ENCODE measurements around the gene SANBR. TPM values are rescaled to one million over a fixed set of nuclear protein-coding genes. Genes with fewer than 3 reads are reported as not detected.

The SANBR gene
- total RNA-seq, 6 donors from 2014 or later, result 7.3 to 40.3 (median 9.0) TPM

DNA sequence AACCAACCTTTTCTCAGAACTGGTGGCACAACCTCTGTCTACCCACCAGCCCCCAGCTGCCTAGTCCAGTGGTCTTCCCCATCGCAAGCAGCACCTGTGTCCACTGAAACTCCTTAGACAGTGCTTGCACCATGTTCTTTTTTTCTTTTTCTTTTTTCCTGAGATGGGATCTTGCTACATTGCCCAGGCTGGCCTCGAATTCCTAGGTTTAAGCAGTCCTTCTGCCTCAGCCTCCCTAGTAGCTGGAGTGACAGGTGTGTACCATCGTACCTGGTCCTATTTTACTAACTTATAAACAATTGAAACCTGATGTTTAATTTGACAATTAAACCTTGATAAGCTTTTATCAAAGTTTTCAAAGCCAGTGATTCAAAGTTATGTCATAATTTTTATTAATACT is 30.8 kb downstream of the SANBR start:
- Histone ChIP-seq H3K9me3 (no peaks in the 10 kb centered on the region), H3K27me3 (no peaks in the 10 kb centered on the region), H3K27ac (no peak overlapping the region), H3K36me3 (peaks cover 0 to 6% (median 0%) of the 10 kb centered on the region in 4 donors), H3K4me1 (no peaks in the 10 kb centered on the region), H3K4me3 (no peak overlapping the region)
- no peak for TF ChIP-seq POLR2A (IDR thresholded peaks at IDR 0.05)
- TF ChIP-seq EP300 (IDR thresholded peaks at IDR 0.05), result no peak
- TF ChIP-seq, protein P1, sequence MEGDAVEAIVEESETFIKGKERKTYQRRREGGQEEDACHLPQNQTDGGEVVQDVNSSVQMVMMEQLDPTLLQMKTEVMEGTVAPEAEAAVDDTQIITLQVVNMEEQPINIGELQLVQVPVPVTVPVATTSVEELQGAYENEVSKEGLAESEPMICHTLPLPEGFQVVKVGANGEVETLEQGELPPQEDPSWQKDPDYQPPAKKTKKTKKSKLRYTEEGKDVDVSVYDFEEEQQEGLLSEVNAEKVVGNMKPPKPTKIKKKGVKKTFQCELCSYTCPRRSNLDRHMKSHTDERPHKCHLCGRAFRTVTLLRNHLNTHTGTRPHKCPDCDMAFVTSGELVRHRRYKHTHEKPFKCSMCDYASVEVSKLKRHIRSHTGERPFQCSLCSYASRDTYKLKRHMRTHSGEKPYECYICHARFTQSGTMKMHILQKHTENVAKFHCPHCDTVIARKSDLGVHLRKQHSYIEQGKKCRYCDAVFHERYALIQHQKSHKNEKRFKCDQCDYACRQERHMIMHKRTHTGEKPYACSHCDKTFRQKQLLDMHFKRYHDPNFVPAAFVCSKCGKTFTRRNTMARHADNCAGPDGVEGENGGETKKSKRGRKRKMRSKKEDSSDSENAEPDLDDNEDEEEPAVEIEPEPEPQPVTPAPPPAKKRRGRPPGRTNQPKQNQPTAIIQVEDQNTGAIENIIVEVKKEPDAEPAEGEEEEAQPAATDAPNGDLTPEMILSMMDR (IDR thresholded peaks at IDR 0.05), result no peak
- no peak for TF ChIP-seq POLR2AphosphoS5 (IDR thresholded peaks at IDR 0.05)
- DNase-seq (no peak), ATAC-seq (ENCODE audit: low FRiP score in 2 of 2) (no peak)
- WGBS, 2 donors, result 95 to 100% methylated on average over 3 of the region's 3 CpGs

DNA sequence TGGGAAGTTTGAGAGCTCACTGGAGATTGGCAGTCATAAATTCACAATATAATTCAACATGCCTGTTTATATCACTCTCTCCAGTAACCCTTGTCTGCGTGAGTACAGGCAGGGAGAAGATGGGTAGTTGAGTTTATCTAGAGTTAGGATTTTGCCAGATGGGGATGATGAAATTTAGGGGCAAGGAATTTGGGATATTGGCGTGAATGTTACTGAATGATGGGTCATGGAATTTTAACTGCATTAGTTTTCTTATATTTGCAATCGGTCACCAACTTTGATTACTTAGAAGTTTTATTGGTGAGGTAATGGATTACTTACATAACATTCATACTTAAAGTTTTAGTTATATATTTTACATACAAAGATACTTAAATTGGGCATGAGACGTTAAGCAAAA is 35.1 kb downstream of the SANBR start:
- DNase-seq (no peak), ATAC-seq (ENCODE audit: low FRiP score in 2 of 2) (no peak)
- H3K36me3 ChIP-seq, result peaks cover 0 to 30% (median 6%) of the 10 kb centered on the region in 4 donors
- no peak overlapping the region for H3K27ac ChIP-seq
- H3K27me3 ChIP-seq, result no peaks in the 10 kb centered on the region
- no peaks in the 10 kb centered on the region for H3K4me1 ChIP-seq
- 96% methylated on average over 4 of the region's 4 CpGs for WGBS, 2 donors
- TF ChIP-seq EP300 (IDR thresholded peaks at IDR 0.05) (no peak), POLR2AphosphoS5 (IDR thresholded peaks at IDR 0.05) (no peak), POLR2A (IDR thresholded peaks at IDR 0.05) (no peak)
- TF ChIP-seq, protein P1 (IDR thresholded peaks at IDR 0.05), result no peak
- H3K4me3 ChIP-seq, result no peak overlapping the region
- H3K9me3 ChIP-seq, result no peaks in the 10 kb centered on the region

DNA sequence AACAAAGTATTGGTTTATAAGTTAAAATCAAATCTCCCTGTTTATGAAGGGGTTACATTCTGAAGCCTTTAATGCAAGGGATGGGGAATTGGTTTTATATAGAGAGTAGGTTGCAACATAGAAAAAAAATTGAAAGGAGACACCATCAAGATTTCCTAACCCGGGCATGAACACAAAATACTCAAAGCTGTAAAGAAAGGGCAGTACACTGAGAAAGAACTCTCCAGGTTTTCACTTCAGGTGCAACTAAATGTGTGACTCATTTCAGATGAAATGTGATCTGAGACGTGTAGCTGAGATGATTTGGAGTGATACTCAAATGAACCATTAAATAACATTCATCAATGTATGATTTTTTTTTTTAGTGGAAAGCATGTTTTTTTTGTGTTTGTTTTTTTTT is 43.6 kb downstream of the SANBR start:
- DNase-seq (no peak), ATAC-seq (ENCODE audit: low FRiP score in 2 of 2) (no peak)
- Histone ChIP-seq H3K36me3 (peaks cover 0 to 38% (median 9%) of the 10 kb centered on the region in 4 donors), H3K4me3 (no peak overlapping the region), H3K9me3 (no peaks in the 10 kb centered on the region), H3K27me3 (no peaks in the 10 kb centered on the region), H3K27ac (no peak overlapping the region), H3K4me1 (no peaks in the 10 kb centered on the region)
- TF ChIP-seq, protein P1 (IDR thresholded peaks at IDR 0.05), result no peak
- no peak for TF ChIP-seq POLR2A (IDR thresholded peaks at IDR 0.05)
- TF ChIP-seq POLR2AphosphoS5 (IDR thresholded peaks at IDR 0.05), result no peak
- TF ChIP-seq EP300 (IDR thresholded peaks at IDR 0.05), result no peak
- WGBS, 2 donors, result 65 to 78% methylated on average over 2 of the region's 2 CpGs

DNA sequence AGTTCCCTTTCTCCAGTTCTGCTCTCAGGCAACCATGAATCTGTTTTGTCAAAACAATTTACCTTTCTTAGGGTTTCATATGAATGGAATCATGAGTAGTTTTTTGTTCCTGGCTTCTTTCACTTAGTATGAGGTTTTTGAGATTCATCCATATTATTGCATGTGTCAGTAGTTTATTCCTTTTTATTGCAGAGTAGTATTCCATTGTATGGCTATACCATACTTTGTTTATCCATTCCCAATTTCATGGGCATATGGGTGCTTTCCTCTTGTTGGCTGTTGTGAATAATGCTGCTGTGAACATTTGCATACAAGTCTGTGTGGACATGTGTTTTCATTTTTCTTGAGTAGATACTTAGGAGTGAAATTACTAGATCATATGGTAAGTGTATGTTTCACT is 46.0 kb downstream of the SANBR start:
- Histone ChIP-seq H3K4me3 (no peak overlapping the region), H3K27ac (no peak overlapping the region), H3K27me3 (no peaks in the 10 kb centered on the region), H3K36me3 (peaks cover 0 to 29% (median 10%) of the 10 kb centered on the region in 4 donors), H3K4me1 (no peaks in the 10 kb centered on the region), H3K9me3 (no peaks in the 10 kb centered on the region)
- TF ChIP-seq EP300 (IDR thresholded peaks at IDR 0.05) (no peak), POLR2AphosphoS5 (IDR thresholded peaks at IDR 0.05) (no peak), POLR2A (IDR thresholded peaks at IDR 0.05) (no peak)
- TF ChIP-seq, protein P1 (IDR thresholded peaks at IDR 0.05), result no peak
- ATAC-seq (ENCODE audit: low FRiP score in 2 of 2) (no peak), DNase-seq (no peak)

DNA sequence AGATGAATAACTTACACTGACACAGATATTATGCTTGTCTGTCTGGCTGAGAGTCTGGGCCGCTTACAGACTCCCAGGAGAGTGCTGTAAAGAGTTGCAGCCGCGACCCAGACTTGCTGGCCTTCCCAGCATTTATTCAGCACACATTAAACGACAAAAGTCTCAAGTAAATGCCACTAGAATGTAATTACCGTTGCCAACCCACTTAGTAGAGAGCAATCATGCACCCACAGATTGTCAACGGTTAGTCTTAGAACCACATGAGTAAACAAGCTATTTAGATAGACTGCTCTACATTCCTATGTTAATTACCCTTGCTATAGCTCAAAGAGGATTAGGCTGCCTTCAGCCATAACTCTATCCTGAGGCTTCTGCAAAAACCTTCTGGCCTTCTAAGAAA is 48.5 kb downstream of the SANBR start:
- WGBS, 2 donors, result 88 to 89% methylated on average over 6 of the region's 6 CpGs
- TF ChIP-seq, protein P1 (IDR thresholded peaks at IDR 0.05), result no peak
- no peak for TF ChIP-seq POLR2A (IDR thresholded peaks at IDR 0.05)
- TF ChIP-seq EP300 (IDR thresholded peaks at IDR 0.05), result no peak
- TF ChIP-seq POLR2AphosphoS5 (IDR thresholded peaks at IDR 0.05), result no peak
- H3K27ac ChIP-seq, result no peak overlapping the region
- ATAC-seq (ENCODE audit: low FRiP score in 2 of 2) (no peak), DNase-seq (no peak)
- no peaks in the 10 kb centered on the region for H3K27me3 ChIP-seq
- no peaks in the 10 kb centered on the region for H3K9me3 ChIP-seq
- no peak overlapping the region for H3K4me3 ChIP-seq
- H3K36me3 ChIP-seq, result peaks cover 0 to 47% (median 20%) of the 10 kb centered on the region in 4 donors
- no peaks in the 10 kb centered on the region for H3K4me1 ChIP-seq

All from upper lobe of left lung (tissue), 6 donors.